ENCODE results near the gene PCYT1A. TPM values are rescaled to one million over a fixed set of nuclear protein-coding genes. Genes with fewer than 3 reads are reported as not detected.

PCYT1A gene
- total RNA-seq, 5 donors from 2014 or later (not counting 1 experiment from before 2014, with no cell fraction given), result 61.1 to 87.9 (median 64.1) TPM

- Mint-ChIP-seq H3K27me3 (no peaks in the 10 kb centered on the region), H3K36me3 (peaks cover 17% of the 10 kb centered on the region), H3K9me3 (no peaks in the 10 kb centered on the region), H3K4me1 (peaks cover 0 to 3% (median 0%) of the 10 kb centered on the region in 3 donors), H3K4me3 (no peak overlapping the region), H3K27ac (no peak overlapping the region)
- H3K36me3 ChIP-seq (ENCODE audit: control insufficient read depth in 2 of 2, extremely low read depth in 1 of 2, insufficient read depth in 1 of 2, low read length in 1 of 2), result peaks cover 0 to 6% of the 10 kb centered on the region in 2 donors
- ATAC-seq (replicated peaks in 1 of 4) (no peak), DNase-seq (no peak)
- 88% methylated on average over 1 of the region's 2 CpGs for WGBS (ENCODE audit: insufficient coverage)
- H3K9me3 ChIP-seq, result no peaks in the 10 kb centered on the region
- CTCF ChIA-PET, result interaction anchor here (0.6 kb wide), 2 partner anchors 135 to 1606 kb away, joined by 3 to 11 read pairs; no protein-coding TSS in a partner anchor
- H3K4me3 ChIP-seq (ENCODE audit: control insufficient read depth in 1 of 2, extremely low read depth in 1 of 2, low read length in 1 of 2), result no peak overlapping the region
- no peaks in the 10 kb centered on the region for H3K27me3 ChIP-seq (replicated peaks in 1 of 2; ENCODE audit: control insufficient read depth in 2 of 2, extremely low read depth in 1 of 2, insufficient read depth in 2 of 2, low read length in 1 of 2)
- POLR2A ChIA-PET, result interaction anchor here (0.6 to 0.7 kb wide), 2 partner anchors 10 kb away, joined by 5 read pairs; no protein-coding TSS in a partner anchor
- H3K27ac ChIP-seq (ENCODE audit: low read length), result no peak overlapping the region
- H3K4me1 ChIP-seq (ENCODE audit: control insufficient read depth in 1 of 2, extremely low read depth in 1 of 2, insufficient read depth in 2 of 2, low read length in 2 of 2), result no peaks in the 10 kb centered on the region
Measured at GRCh38 chr3:196298521-196298920, 11.0 kb upstream of the PCYT1A start.

- no peaks in the 10 kb centered on the region for H3K27me3 Mint-ChIP-seq
- DNase-seq (no peak), ATAC-seq (replicated peaks in 1 of 4) (no peak)
- no peak overlapping the region for H3K4me3 ChIP-seq (ENCODE audit: control insufficient read depth in 1 of 2, extremely low read depth in 1 of 2, low read length in 1 of 2)
- no peak overlapping the region for H3K27ac ChIP-seq (ENCODE audit: low read length)
- no peak overlapping the region for H3K27ac Mint-ChIP-seq
- H3K9me3 Mint-ChIP-seq, result no peaks in the 10 kb centered on the region
- H3K4me1 Mint-ChIP-seq, result peaks cover 5 to 12% (median 11%) of the 10 kb centered on the region in 3 donors
- WGBS (ENCODE audit: insufficient coverage), result 88% methylated on average over 2 of the region's 5 CpGs
- H3K27me3 ChIP-seq (replicated peaks in 1 of 2; ENCODE audit: control insufficient read depth in 2 of 2, extremely low read depth in 1 of 2, insufficient read depth in 2 of 2, low read length in 1 of 2), result no peaks in the 10 kb centered on the region
- peaks cover 0 to 10% of the 10 kb centered on the region in 2 experiments for H3K4me1 ChIP-seq (ENCODE audit: control insufficient read depth in 1 of 2, extremely low read depth in 1 of 2, insufficient read depth in 2 of 2, low read length in 2 of 2)
- peaks cover 4% of the 10 kb centered on the region for H3K36me3 Mint-ChIP-seq
- CTCF ChIA-PET, result no interaction called here
- no peaks in the 10 kb centered on the region for H3K9me3 ChIP-seq
- H3K4me3 Mint-ChIP-seq, result no peak overlapping the region
- H3K36me3 ChIP-seq (ENCODE audit: control insufficient read depth in 2 of 2, extremely low read depth in 1 of 2, insufficient read depth in 1 of 2, low read length in 1 of 2), result no peaks in the 10 kb centered on the region
- POLR2A ChIA-PET, result no interaction called here
Measured at GRCh38 chr3:196292286-196292923, 4.9 kb upstream of the PCYT1A start.

- Histone ChIP-seq H3K27ac (ENCODE audit: low read length) (peak overlapping the region; percentile 81), H3K27me3 (replicated peaks in 1 of 2; ENCODE audit: control insufficient read depth in 2 of 2, extremely low read depth in 1 of 2, insufficient read depth in 2 of 2, low read length in 1 of 2) (no peaks in the 10 kb centered on the region), H3K4me3 (ENCODE audit: control insufficient read depth in 1 of 2, extremely low read depth in 1 of 2, low read length in 1 of 2) (peak overlapping the region; percentile 97 to 99), H3K4me1 (ENCODE audit: control insufficient read depth in 1 of 2, extremely low read depth in 1 of 2, insufficient read depth in 2 of 2, low read length in 2 of 2) (peaks cover 2 to 27% of the 10 kb centered on the region in 2 experiments), H3K9me3 (no peaks in the 10 kb centered on the region), H3K36me3 (ENCODE audit: control insufficient read depth in 2 of 2, extremely low read depth in 1 of 2, insufficient read depth in 1 of 2, low read length in 1 of 2) (no peaks in the 10 kb centered on the region)
- H3K4me3 Mint-ChIP-seq, result peak overlapping the region; percentile 93 to 100 (median 99)
- H3K27ac Mint-ChIP-seq, result peak overlapping the region; percentile 81 to 99
- peaks cover 35 to 51% (median 47%) of the 10 kb centered on the region in 3 donors for H3K4me1 Mint-ChIP-seq
- ATAC-seq (replicated peaks in 1 of 4) (peak in 3 of 4 experiments; percentile 1 to 54 (median 1)), DNase-seq (peak in 8 of 35 experiments; percentile 21 to 66 (median 33))
- POLR2A ChIA-PET, result no interaction called here
- H3K27me3 Mint-ChIP-seq, result no peaks in the 10 kb centered on the region
- 10% methylated on average over 4 of the region's 17 CpGs for WGBS (ENCODE audit: insufficient coverage)
- CTCF ChIA-PET, result interaction anchor here (0.7 kb wide), 2 partner anchors 526 to 1021 kb away, joined by 3 read pairs; no protein-coding TSS in a partner anchor
- H3K36me3 Mint-ChIP-seq, result no peaks in the 10 kb centered on the region
- no peaks in the 10 kb centered on the region for H3K9me3 Mint-ChIP-seq
Measured at GRCh38 chr3:196288141-196288460, 575 bp upstream of the PCYT1A start.

GRCh38 chr3:196287090-196287439, 461 bp downstream of the PCYT1A start:
- 0% methylated on average over 22 of the region's 22 CpGs for WGBS (ENCODE audit: insufficient coverage)
- DNase-seq (peak in 12 of 35 experiments; percentile 2 to 46 (median 11)), ATAC-seq (replicated peaks in 1 of 4) (peak; percentile 24 to 38 (median 36))
- no peaks in the 10 kb centered on the region for H3K9me3 ChIP-seq
- no peaks in the 10 kb centered on the region for H3K27me3 ChIP-seq (replicated peaks in 1 of 2; ENCODE audit: control insufficient read depth in 2 of 2, extremely low read depth in 1 of 2, insufficient read depth in 2 of 2, low read length in 1 of 2)
- Mint-ChIP-seq H3K4me1 (peaks cover 35 to 54% (median 51%) of the 10 kb centered on the region in 3 donors), H3K4me3 (peak overlapping the region; percentile 93 to 100 (median 99)), H3K27ac (peak overlapping the region; percentile 98 to 99), H3K36me3 (no peaks in the 10 kb centered on the region), H3K27me3 (no peaks in the 10 kb centered on the region), H3K9me3 (no peaks in the 10 kb centered on the region)
- H3K27ac ChIP-seq (ENCODE audit: low read length), result peak overlapping the region; percentile 81
- peaks cover 2 to 27% of the 10 kb centered on the region in 2 experiments for H3K4me1 ChIP-seq (ENCODE audit: control insufficient read depth in 1 of 2, extremely low read depth in 1 of 2, insufficient read depth in 2 of 2, low read length in 2 of 2)
- CTCF ChIA-PET, result no interaction called here
- H3K36me3 ChIP-seq (ENCODE audit: control insufficient read depth in 2 of 2, extremely low read depth in 1 of 2, insufficient read depth in 1 of 2, low read length in 1 of 2), result no peaks in the 10 kb centered on the region
- POLR2A ChIA-PET, result no interaction called here
- peak overlapping the region; percentile 97 to 99 for H3K4me3 ChIP-seq (ENCODE audit: control insufficient read depth in 1 of 2, extremely low read depth in 1 of 2, low read length in 1 of 2)

GRCh38 chr3:196284396-196284795, 3.1 kb downstream of the PCYT1A start:
- DNase-seq, result no peak
- WGBS (ENCODE audit: insufficient coverage), result no CpG with 5 or more reads among the region's 3 CpGs
- POLR2A ChIA-PET, result interaction anchor here in 1 of 2 donors (1.0 kb wide), 1 partner anchor 10 kb away, joined by 5 read pairs; no protein-coding TSS in a partner anchor

GRCh38 chr3:196281962-196282361, 5.6 kb downstream of the PCYT1A start:
- Mint-ChIP-seq H3K9me3 (no peaks in the 10 kb centered on the region), H3K4me3 (no peak overlapping the region), H3K4me1 (peaks cover 45 to 77% (median 73%) of the 10 kb centered on the region in 3 donors), H3K27me3 (no peaks in the 10 kb centered on the region), H3K36me3 (peaks cover 11% of the 10 kb centered on the region), H3K27ac (peak overlapping the region; percentile 2 to 40)
- Histone ChIP-seq H3K27ac (ENCODE audit: low read length) (no peak overlapping the region), H3K36me3 (ENCODE audit: control insufficient read depth in 2 of 2, extremely low read depth in 1 of 2, insufficient read depth in 1 of 2, low read length in 1 of 2) (no peaks in the 10 kb centered on the region), H3K9me3 (no peaks in the 10 kb centered on the region), H3K4me1 (ENCODE audit: control insufficient read depth in 1 of 2, extremely low read depth in 1 of 2, insufficient read depth in 2 of 2, low read length in 2 of 2) (peaks cover 2 to 28% of the 10 kb centered on the region in 2 experiments), H3K4me3 (ENCODE audit: control insufficient read depth in 1 of 2, extremely low read depth in 1 of 2, low read length in 1 of 2) (no peak overlapping the region), H3K27me3 (replicated peaks in 1 of 2; ENCODE audit: control insufficient read depth in 2 of 2, extremely low read depth in 1 of 2, insufficient read depth in 2 of 2, low read length in 1 of 2) (no peaks in the 10 kb centered on the region)
- ChIA-PET CTCF (no interaction called here), POLR2A (interaction anchor here in 1 of 2 donors (0.8 kb wide), 1 partner anchor 14 kb away, joined by 3 read pairs; no protein-coding TSS in a partner anchor)
- ATAC-seq (replicated peaks in 1 of 4) (no peak), DNase-seq (no peak)
- 90% methylated on average over 2 of the region's 4 CpGs for WGBS (ENCODE audit: insufficient coverage)

More at GRCh38 chr3:196284396-196284795, 3.1 kb downstream of the PCYT1A start:
- Histone ChIP-seq H3K9me3 (no peaks in the 10 kb centered on the region), H3K27me3 (replicated peaks in 1 of 2; ENCODE audit: control insufficient read depth in 2 of 2, extremely low read depth in 1 of 2, insufficient read depth in 2 of 2, low read length in 1 of 2) (no peaks in the 10 kb centered on the region), H3K4me1 (ENCODE audit: control insufficient read depth in 1 of 2, extremely low read depth in 1 of 2, insufficient read depth in 2 of 2, low read length in 2 of 2) (peaks cover 2 to 30% of the 10 kb centered on the region in 2 experiments), H3K4me3 (ENCODE audit: control insufficient read depth in 1 of 2, extremely low read depth in 1 of 2, low read length in 1 of 2) (no peak overlapping the region), H3K36me3 (ENCODE audit: control insufficient read depth in 2 of 2, extremely low read depth in 1 of 2, insufficient read depth in 1 of 2, low read length in 1 of 2) (no peaks in the 10 kb centered on the region), H3K27ac (ENCODE audit: low read length) (peak overlapping the region; percentile 13)
- H3K4me3 Mint-ChIP-seq, result no peak overlapping the region
- no peaks in the 10 kb centered on the region for H3K27me3 Mint-ChIP-seq
- peaks cover 43 to 76% (median 70%) of the 10 kb centered on the region in 3 donors for H3K4me1 Mint-ChIP-seq
- CTCF ChIA-PET, result interaction anchor here in 1 of 2 donors (1.2 kb wide), 1 partner anchor 10 kb away, joined by 5 read pairs; no protein-coding TSS in a partner anchor
- H3K9me3 Mint-ChIP-seq, result no peaks in the 10 kb centered on the region
- H3K36me3 Mint-ChIP-seq, result no peaks in the 10 kb centered on the region
- peak overlapping the region; percentile 34 to 76 for H3K27ac Mint-ChIP-seq
- no peak for ATAC-seq (replicated peaks in 1 of 4)

Measured in T-cell (primary cell).